SU-DHL-6 (cell line): ENCODE measurements around the gene PLXDC1.

Source experiments
- CTCF ChIP-seq: fragments of 200-600 bp; sonication (generic); IDR thresholded peaks from one replicate; pipeline ENCODE4 v1.5.1; 2017; ENCODE audit warnings: antibody characterized with exemption, mild to moderate bottlenecking, low read length, moderate library complexity; ENCODE audit not compliant: insufficient read depth, poor library complexity, severe bottlenecking
- EZH2phosphoT487 ChIP-seq: fragments of 200-600 bp; sonication (generic), shearing (Covaris generic); conservative IDR thresholded peaks from 2 replicates; pipeline ENCODE4 v1.6.1; 2018; ENCODE audit warnings: mild to moderate bottlenecking, antibody characterized with exemption, low read length, moderate library complexity, mixed read lengths

GRCh38 chr17:39073353-39073752 lies 78.1 kb downstream of the PLXDC1 start:
- TF ChIP-seq CTCF (no peak), EZH2phosphoT487 (no peak)
